ENCODE results near the gene CHCHD5.
"Not testable (repeated sequence)": the region's sequence is repeated elsewhere in the genome, so short reads cannot be mapped to it uniquely, and the experiment has no call there.

Gene CHCHD5

DNA sequence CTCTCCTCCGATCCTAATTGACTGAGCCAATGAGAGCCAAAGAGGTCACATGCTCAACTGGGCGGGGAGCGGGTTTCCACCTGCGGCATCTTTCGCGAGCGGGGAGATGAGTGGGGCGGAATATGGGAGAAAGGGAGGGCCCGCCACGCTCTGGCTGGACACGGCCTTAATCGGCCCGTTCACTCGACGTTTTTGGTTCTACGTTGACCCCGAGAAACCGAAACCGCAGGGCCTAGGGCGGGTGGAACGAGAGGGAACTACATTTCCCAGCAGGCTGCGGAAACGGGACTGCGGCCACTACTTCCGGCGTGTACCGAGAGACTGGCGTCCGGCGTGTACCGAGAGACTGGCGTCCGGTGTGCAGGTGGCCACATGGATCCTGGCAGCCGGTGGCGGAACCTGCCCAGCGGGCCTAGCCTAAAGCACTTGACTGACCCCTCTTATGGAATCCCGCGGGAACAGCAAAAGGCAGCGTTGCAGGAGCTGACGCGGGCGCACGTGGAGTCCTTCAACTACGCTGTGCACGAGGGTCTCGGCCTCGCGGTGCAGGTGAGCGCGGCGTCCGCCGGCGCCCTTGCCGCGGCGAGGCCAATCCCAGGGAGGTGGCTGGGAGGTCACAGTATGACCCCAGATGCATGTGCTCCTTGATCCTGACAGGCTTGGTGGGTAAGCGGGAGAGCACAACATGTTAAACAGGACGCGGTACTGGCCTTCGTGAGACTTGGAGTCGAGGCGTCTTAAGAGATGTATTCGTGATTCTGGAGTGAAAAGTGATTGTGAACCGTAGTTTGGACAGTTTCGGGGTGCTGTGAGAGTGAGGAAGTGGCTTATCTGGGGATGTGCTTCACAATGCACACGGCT lies 42.1 kb upstream of the CHCHD5 start, which contains the start of gene POLR1B:
POLR1B (plus strand) TSS at position 343 of the 861 bp plus-strand sequence; CDS start at position 373, 30 bp downstream.
- TF ChIP-seq, protein P1, sequence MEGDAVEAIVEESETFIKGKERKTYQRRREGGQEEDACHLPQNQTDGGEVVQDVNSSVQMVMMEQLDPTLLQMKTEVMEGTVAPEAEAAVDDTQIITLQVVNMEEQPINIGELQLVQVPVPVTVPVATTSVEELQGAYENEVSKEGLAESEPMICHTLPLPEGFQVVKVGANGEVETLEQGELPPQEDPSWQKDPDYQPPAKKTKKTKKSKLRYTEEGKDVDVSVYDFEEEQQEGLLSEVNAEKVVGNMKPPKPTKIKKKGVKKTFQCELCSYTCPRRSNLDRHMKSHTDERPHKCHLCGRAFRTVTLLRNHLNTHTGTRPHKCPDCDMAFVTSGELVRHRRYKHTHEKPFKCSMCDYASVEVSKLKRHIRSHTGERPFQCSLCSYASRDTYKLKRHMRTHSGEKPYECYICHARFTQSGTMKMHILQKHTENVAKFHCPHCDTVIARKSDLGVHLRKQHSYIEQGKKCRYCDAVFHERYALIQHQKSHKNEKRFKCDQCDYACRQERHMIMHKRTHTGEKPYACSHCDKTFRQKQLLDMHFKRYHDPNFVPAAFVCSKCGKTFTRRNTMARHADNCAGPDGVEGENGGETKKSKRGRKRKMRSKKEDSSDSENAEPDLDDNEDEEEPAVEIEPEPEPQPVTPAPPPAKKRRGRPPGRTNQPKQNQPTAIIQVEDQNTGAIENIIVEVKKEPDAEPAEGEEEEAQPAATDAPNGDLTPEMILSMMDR (IDR thresholded peaks at IDR 0.05; ENCODE audit: borderline replicate concordance, control extremely low read depth, extremely low read depth, insufficient read depth, missing control alignments), result no peak
- in situ Hi-C loops (cut with MboI; ENCODE audit: low sequenced_read_pairs, unreplicated experiment), result no loop called here

DNA sequence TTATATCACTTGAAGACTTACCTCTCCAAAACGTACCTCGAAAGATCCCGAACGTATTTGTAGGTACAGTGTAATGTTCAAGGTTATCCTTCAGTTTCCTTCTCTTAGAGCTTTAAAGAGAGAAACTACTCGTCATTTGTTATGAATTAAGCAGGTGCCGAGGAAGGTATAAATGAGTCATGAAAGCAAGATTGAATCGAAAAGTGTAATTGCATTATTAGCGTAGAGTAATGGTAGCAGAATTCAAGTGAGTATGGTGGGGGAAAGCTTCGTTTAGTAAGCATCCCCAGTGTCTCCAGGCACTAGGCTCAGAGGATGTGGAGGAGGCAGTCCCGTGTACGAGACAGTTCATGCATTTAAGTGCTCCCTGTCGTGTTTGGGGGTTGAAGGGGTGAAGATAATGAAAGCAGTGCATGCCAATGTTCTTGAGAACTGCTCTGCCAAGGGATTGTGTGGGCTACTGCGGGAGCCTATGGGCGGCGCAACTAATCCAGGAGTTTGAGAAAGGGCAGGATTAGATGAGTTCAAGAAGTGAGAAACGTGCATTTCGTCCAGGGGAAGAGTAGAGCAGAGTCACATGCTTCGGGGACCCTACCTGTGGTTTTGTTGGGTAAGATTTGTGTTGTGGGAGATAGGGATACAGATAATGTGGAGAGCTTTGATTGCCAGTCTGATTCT lies 41.3 kb upstream of the CHCHD5 start:
- peak; percentile 33 for DNase-seq (ENCODE audit: low spot score)
- TF ChIP-seq, protein P1 (IDR thresholded peaks at IDR 0.05; ENCODE audit: borderline replicate concordance, control extremely low read depth, extremely low read depth, insufficient read depth, missing control alignments), result no peak
- in situ Hi-C loops (cut with MboI; ENCODE audit: low sequenced_read_pairs, unreplicated experiment), result no loop called here

More for the DNA sequence above, 42.1 kb upstream of the CHCHD5 start, which contains the start of gene POLR1B:
- DNase-seq (ENCODE audit: low spot score), result peak; percentile 91

DNA sequence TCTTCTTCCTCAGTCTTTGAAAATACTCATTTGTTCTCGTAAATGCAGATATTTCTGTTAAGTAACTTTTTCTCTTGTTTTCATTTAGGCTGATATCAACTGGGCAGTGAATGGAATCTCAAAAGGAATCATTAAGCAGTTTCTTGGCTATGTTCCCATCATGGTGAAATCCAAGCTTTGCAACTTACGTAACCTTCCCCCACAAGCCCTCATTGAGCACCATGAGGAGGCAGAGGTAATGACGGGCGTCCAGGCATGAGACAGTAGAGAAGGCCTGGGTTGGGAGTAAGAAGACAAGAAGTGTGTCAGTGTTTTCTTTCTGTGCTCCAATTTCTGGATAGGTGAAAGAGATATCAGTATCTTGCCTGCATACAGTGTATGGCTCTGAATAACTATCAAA lies 37.1 kb upstream of the CHCHD5 start:
- DNase-seq (ENCODE audit: low spot score), result no peak
- TF ChIP-seq, protein P1 (IDR thresholded peaks at IDR 0.05; ENCODE audit: borderline replicate concordance, control extremely low read depth, extremely low read depth, insufficient read depth, missing control alignments), result no peak
- in situ Hi-C loops (cut with MboI; ENCODE audit: low sequenced_read_pairs, unreplicated experiment), result no loop called here

DNA sequence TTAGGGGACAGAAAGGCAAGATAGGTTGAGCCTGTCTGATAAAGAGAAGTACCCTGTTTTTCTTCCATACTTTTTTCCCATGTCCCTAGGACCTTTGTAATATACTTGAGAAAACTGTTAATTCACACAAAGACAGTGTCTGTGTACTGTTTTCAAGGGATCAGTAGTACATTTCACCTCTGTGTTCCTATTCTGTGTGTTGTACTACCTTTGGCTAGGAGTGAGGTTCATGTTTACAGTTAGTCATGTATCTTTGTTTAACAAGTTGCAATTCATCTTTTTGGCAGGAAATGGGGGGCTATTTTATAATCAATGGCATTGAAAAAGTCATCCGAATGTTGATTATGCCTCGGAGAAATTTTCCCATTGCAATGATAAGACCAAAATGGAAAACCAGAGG lies 35.4 kb upstream of the CHCHD5 start:
- no peak for DNase-seq (ENCODE audit: low spot score)
- in situ Hi-C loops (cut with MboI; ENCODE audit: low sequenced_read_pairs, unreplicated experiment), result no loop called here
- TF ChIP-seq, protein P1 (IDR thresholded peaks at IDR 0.05; ENCODE audit: borderline replicate concordance, control extremely low read depth, extremely low read depth, insufficient read depth, missing control alignments), result no peak

DNA sequence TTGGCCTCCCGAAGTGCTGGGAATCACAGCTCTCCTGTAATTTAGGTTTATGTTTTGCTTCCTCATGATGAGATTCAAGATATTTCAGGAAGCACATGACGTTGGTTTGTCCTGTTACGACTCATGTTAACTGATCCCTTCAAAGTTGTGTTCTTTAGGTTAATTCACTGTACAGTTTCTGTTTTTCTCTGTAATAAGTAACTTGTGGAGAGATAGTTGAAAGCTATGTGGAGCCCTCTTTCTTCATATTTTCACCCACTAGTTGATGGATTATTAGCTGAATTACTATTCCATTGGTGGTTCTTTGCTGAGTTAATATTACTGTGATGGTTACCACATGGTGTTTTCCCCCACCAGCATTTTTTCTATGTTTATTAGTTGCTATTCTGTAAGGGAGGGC lies 18.3 kb upstream of the CHCHD5 start:
- in situ Hi-C loops (cut with MboI; ENCODE audit: low sequenced_read_pairs, unreplicated experiment), result no loop called here
- no peak for DNase-seq (ENCODE audit: low spot score)
- TF ChIP-seq, protein P1 (IDR thresholded peaks at IDR 0.05; ENCODE audit: borderline replicate concordance, control extremely low read depth, extremely low read depth, insufficient read depth, missing control alignments), result no peak

DNA sequence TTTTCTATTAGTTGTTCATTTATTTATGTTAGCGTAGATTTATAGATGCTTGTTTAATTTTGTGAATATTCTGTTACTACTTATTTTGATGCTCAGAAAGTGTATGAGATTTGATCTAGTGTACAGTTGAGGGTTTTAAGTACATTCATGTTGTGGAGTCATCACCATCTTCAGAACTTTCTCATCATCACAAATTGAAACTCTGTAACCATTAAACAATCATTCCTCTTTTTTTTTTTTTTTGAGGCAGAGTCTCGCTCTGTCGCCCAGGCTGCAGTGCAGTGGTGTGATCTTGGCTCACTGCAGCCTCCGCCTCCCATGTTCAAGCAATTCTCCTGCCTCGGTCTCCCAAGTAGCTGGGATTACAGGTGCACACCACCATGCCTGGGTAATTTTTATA lies 17.9 kb upstream of the CHCHD5 start:
- in situ Hi-C loops (cut with MboI; ENCODE audit: low sequenced_read_pairs, unreplicated experiment); DNase-seq (ENCODE audit: low spot score): not testable (repeated sequence)

DNA sequence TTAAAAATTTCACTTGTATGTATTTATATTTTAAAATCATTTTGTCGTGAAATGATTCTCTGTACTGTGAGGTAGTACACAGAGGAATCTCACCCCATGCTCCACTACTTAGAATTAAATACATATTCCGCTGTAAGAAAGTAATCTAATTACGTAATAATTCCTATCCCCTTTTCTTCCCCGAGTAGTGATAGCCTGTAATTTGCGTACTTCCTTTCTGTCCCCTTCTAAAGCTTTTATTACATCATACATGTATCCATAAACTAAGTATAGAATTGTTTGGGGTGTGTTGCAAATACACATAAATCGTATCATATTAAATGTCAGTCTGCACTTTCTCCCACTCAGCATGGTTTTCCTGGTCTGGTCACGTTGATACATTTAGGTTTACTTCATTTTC lies 12.4 kb upstream of the CHCHD5 start:
- in situ Hi-C loops (cut with MboI; ENCODE audit: low sequenced_read_pairs, unreplicated experiment), result no loop called here
- DNase-seq (ENCODE audit: low spot score), result no peak

More for the DNA sequence above, 12.4 kb upstream of the CHCHD5 start:
- TF ChIP-seq, protein P1 (IDR thresholded peaks at IDR 0.05; ENCODE audit: borderline replicate concordance, control extremely low read depth, extremely low read depth, insufficient read depth, missing control alignments), result no peak
